ENCODE results near the gene E2F7.
"Not testable (repeated sequence)": the region's sequence is repeated elsewhere in the genome, so short reads cannot be mapped to it uniquely, and the experiment has no call there.

Gene E2F7

GRCh38 chr12:77089686-77090220 lies 24.4 kb upstream of the E2F7 start:
- no peak for TF ChIP-seq POLR2AphosphoS5 (IDR thresholded peaks at IDR 0.05; ENCODE audit: low read depth, low read length)
- no peak for TF ChIP-seq POLR2A (IDR thresholded peaks at IDR 0.05; ENCODE audit: low read depth, low read length)
- no peak for TF ChIP-seq TAF1 (IDR thresholded peaks at IDR 0.05; ENCODE audit: borderline replicate concordance, low read depth, low read length)
- no peak for FAIRE-seq
- DNase-seq (ENCODE audit: insufficient read length) = no peak

GRCh38 chr12:77087427-77087826 lies 22.1 kb upstream of the E2F7 start:
- FAIRE-seq = no peak
- DNase-seq (ENCODE audit: insufficient read length) = no peak
- TF ChIP-seq POLR2A (IDR thresholded peaks at IDR 0.05; ENCODE audit: low read depth, low read length) = no peak
- TF ChIP-seq TAF1 (IDR thresholded peaks at IDR 0.05; ENCODE audit: borderline replicate concordance, low read depth, low read length) = no peak
- TF ChIP-seq POLR2AphosphoS5 (IDR thresholded peaks at IDR 0.05; ENCODE audit: low read depth, low read length) = no peak

GRCh38 chr12:77082021-77082420 lies 16.7 kb upstream of the E2F7 start:
- no peak for FAIRE-seq
- no peak for DNase-seq (ENCODE audit: insufficient read length)
- TF ChIP-seq TAF1 (IDR thresholded peaks at IDR 0.05; ENCODE audit: borderline replicate concordance, low read depth, low read length) = no peak
- no peak for TF ChIP-seq POLR2A (IDR thresholded peaks at IDR 0.05; ENCODE audit: low read depth, low read length)
- TF ChIP-seq POLR2AphosphoS5 (IDR thresholded peaks at IDR 0.05; ENCODE audit: low read depth, low read length) = no peak

- TF ChIP-seq POLR2AphosphoS5 (IDR thresholded peaks at IDR 0.05; ENCODE audit: low read depth, low read length) (no peak), TAF1 (IDR thresholded peaks at IDR 0.05; ENCODE audit: borderline replicate concordance, low read depth, low read length) (no peak), POLR2A (IDR thresholded peaks at IDR 0.05; ENCODE audit: low read depth, low read length) (no peak)
- DNase-seq (ENCODE audit: insufficient read length) (no peak), FAIRE-seq (no peak)
Measured at GRCh38 chr12:77079631-77080030, 14.3 kb upstream of the E2F7 start.

- TF ChIP-seq POLR2A (IDR thresholded peaks at IDR 0.05; ENCODE audit: low read depth, low read length) = no peak
- no peak for TF ChIP-seq POLR2AphosphoS5 (IDR thresholded peaks at IDR 0.05; ENCODE audit: low read depth, low read length)
- no peak for TF ChIP-seq TAF1 (IDR thresholded peaks at IDR 0.05; ENCODE audit: borderline replicate concordance, low read depth, low read length)
- DNase-seq (ENCODE audit: insufficient read length) (no peak), FAIRE-seq (no peak)
Measured at GRCh38 chr12:77078231-77078630, 12.9 kb upstream of the E2F7 start.

GRCh38 chr12:77076886-77077285 lies 11.5 kb upstream of the E2F7 start:
- TF ChIP-seq POLR2AphosphoS5 (IDR thresholded peaks at IDR 0.05; ENCODE audit: low read depth, low read length) = no peak
- no peak for TF ChIP-seq POLR2A (IDR thresholded peaks at IDR 0.05; ENCODE audit: low read depth, low read length)
- no peak for TF ChIP-seq TAF1 (IDR thresholded peaks at IDR 0.05; ENCODE audit: borderline replicate concordance, low read depth, low read length)
- FAIRE-seq = no peak
- no peak for DNase-seq (ENCODE audit: insufficient read length)

GRCh38 chr12:77073894-77074293 lies 8.5 kb upstream of the E2F7 start:
- FAIRE-seq; DNase-seq (ENCODE audit: insufficient read length): not testable (repeated sequence)

- TF ChIP-seq POLR2AphosphoS5 (IDR thresholded peaks at IDR 0.05; ENCODE audit: low read depth, low read length) (no peak), TAF1 (IDR thresholded peaks at IDR 0.05; ENCODE audit: borderline replicate concordance, low read depth, low read length) (no peak), POLR2A (IDR thresholded peaks at IDR 0.05; ENCODE audit: low read depth, low read length) (no peak)
Measured at GRCh38 chr12:77072833-77073495, 7.6 kb upstream of the E2F7 start.

GRCh38 chr12:77070800-77071449 lies 5.6 kb upstream of the E2F7 start:
- TF ChIP-seq POLR2AphosphoS5 (IDR thresholded peaks at IDR 0.05; ENCODE audit: low read depth, low read length) (no peak), TAF1 (IDR thresholded peaks at IDR 0.05; ENCODE audit: borderline replicate concordance, low read depth, low read length) (no peak), POLR2A (IDR thresholded peaks at IDR 0.05; ENCODE audit: low read depth, low read length) (no peak)
- no peak for DNase-seq (ENCODE audit: insufficient read length)
- FAIRE-seq = no peak

More at GRCh38 chr12:77072833-77073495, 7.6 kb upstream of the E2F7 start:
- DNase-seq (ENCODE audit: insufficient read length) = no peak
- FAIRE-seq = no peak

GRCh38 chr12:77070382-77070781 lies 5.0 kb upstream of the E2F7 start:
- FAIRE-seq (no peak), DNase-seq (ENCODE audit: insufficient read length) (no peak)
- TF ChIP-seq TAF1 (IDR thresholded peaks at IDR 0.05; ENCODE audit: borderline replicate concordance, low read depth, low read length) (no peak), POLR2A (IDR thresholded peaks at IDR 0.05; ENCODE audit: low read depth, low read length) (no peak), POLR2AphosphoS5 (IDR thresholded peaks at IDR 0.05; ENCODE audit: low read depth, low read length) (no peak)

- FAIRE-seq = no peak
- TF ChIP-seq POLR2AphosphoS5 (IDR thresholded peaks at IDR 0.05; ENCODE audit: low read depth, low read length) (no peak), TAF1 (IDR thresholded peaks at IDR 0.05; ENCODE audit: borderline replicate concordance, low read depth, low read length) (no peak), POLR2A (IDR thresholded peaks at IDR 0.05; ENCODE audit: low read depth, low read length) (no peak)
- DNase-seq (ENCODE audit: insufficient read length) = no peak
Measured at GRCh38 chr12:77064896-77065360, 441 bp downstream of the E2F7 start.

Measured in GM12892 (cell line).